ENCODE measurements around the gene PREPL. TPM values are rescaled to one million over a fixed set of nuclear protein-coding genes. Genes with fewer than 3 reads are reported as not detected.

The PREPL gene
- total and polyA plus RNA-seq, 2 donors from 2014 or later, result 32.1 to 67.9 TPM

DNA sequence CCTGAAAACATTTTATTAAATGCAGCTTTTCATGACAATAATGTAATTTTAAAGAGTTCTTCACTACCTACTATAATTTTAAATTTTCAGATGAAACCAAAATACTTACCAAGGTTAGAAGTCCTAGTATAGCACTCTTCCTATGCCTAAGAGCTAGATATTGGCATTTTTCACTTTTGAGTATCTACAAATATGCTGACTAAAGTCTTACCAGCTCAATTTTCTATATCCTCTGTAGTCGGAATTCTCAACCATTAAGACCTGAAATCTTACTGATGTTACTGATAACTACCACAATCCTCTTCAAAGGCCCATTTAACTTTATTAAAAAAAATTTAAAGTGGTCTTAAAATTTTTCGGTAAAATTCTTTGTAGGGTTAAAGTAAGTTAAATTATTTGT is 32.0 kb downstream of the PREPL start:
- Histone ChIP-seq H3K27me3 (ENCODE audit: control insufficient read depth, insufficient read depth, low read length) (no peaks in the 10 kb centered on the region), H3K27ac (ENCODE audit: low read depth in 2 of 2, low read length in 2 of 2) (peak overlapping the region in 1 of 2 donors; percentile 16), H3K9ac (ENCODE audit: low read length in 3 of 3) (no peak overlapping the region), H3K4me3 (ENCODE audit: low read length in 3 of 3) (no peak overlapping the region), H3K4me1 (ENCODE audit: control insufficient read depth in 2 of 3, insufficient read depth in 2 of 3, low read depth in 1 of 3, low read length in 3 of 3) (peaks cover 0 to 32% (median 10%) of the 10 kb centered on the region in 3 donors), H3K9me3 (ENCODE audit: control insufficient read depth in 2 of 3, insufficient read depth in 1 of 3, low read length in 3 of 3) (no peaks in the 10 kb centered on the region), H3K36me3 (ENCODE audit: control insufficient read depth in 2 of 3, insufficient read depth in 3 of 3, low read length in 3 of 3) (peaks cover 0 to 4% (median 3%) of the 10 kb centered on the region in 3 donors)
- intact Hi-C loops (cut with DNase I), result no loop called here
- no peak for DNase-seq
- TF ChIP-seq CTCF (IDR thresholded peaks at IDR 0.05; ENCODE audit: borderline replicate concordance, extremely low read depth, insufficient read depth), result no peak
- no peak for FAIRE-seq

DNA sequence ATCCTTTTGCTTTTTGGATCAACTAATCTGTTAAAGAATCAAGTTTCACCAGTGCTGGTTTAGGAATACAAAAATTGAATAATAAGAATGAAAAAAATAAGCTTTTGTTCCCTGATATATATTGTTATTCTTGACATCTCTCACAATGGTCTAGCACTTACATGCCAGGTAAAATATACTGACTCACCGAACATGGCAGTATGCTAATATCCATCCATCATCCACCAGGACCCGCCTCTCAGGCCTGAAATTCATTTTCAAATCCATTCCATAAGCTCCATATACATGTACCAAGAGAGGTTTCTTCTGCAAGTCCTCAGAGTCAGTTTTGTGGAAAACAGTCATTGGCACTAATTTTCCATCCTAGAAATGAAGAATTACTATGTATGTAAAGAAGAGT is 32.5 kb downstream of the PREPL start:
- FAIRE-seq (no peak), DNase-seq (no peak)
- peaks cover 0 to 29% (median 10%) of the 10 kb centered on the region in 3 donors for H3K4me1 ChIP-seq (ENCODE audit: control insufficient read depth in 2 of 3, insufficient read depth in 2 of 3, low read depth in 1 of 3, low read length in 3 of 3)
- no peak overlapping the region for H3K4me3 ChIP-seq (ENCODE audit: low read length in 3 of 3)
- no peaks in the 10 kb centered on the region for H3K9me3 ChIP-seq (ENCODE audit: control insufficient read depth in 2 of 3, insufficient read depth in 1 of 3, low read length in 3 of 3)
- H3K27ac ChIP-seq (ENCODE audit: low read depth in 2 of 2, low read length in 2 of 2), result no peak overlapping the region
- H3K9ac ChIP-seq (ENCODE audit: low read length in 3 of 3), result no peak overlapping the region
- no peak for TF ChIP-seq CTCF (IDR thresholded peaks at IDR 0.05; ENCODE audit: borderline replicate concordance, extremely low read depth, insufficient read depth)
- intact Hi-C loops (cut with DNase I), result no loop called here
- H3K27me3 ChIP-seq (ENCODE audit: control insufficient read depth, insufficient read depth, low read length), result no peaks in the 10 kb centered on the region
- peaks cover under 1 to 4% (median 3%) of the 10 kb centered on the region in 3 donors for H3K36me3 ChIP-seq (ENCODE audit: control insufficient read depth in 2 of 3, insufficient read depth in 3 of 3, low read length in 3 of 3)

GRCh38 chr2:44326548-44327264 is 34.6 kb downstream of the PREPL start:
- no peaks in the 10 kb centered on the region for H3K9me3 ChIP-seq (ENCODE audit: control insufficient read depth in 2 of 3, insufficient read depth in 1 of 3, low read length in 3 of 3)
- H3K9ac ChIP-seq (ENCODE audit: low read length in 3 of 3), result peak overlapping the region in 1 of 3 donors; percentile 63
- intact Hi-C loops (cut with DNase I), result no loop called here
- peak overlapping the region; percentile 82 to 88 for H3K27ac ChIP-seq (ENCODE audit: low read depth in 2 of 2, low read length in 2 of 2)
- peak in 3 of 5 donors; percentile 34 to 60 (median 57) for DNase-seq
- no peak for FAIRE-seq
- H3K4me3 ChIP-seq (ENCODE audit: low read length in 3 of 3), result no peak overlapping the region
- H3K4me1 ChIP-seq (ENCODE audit: control insufficient read depth in 2 of 3, insufficient read depth in 2 of 3, low read depth in 1 of 3, low read length in 3 of 3), result peaks cover 0 to 27% (median 10%) of the 10 kb centered on the region in 3 donors
- H3K27me3 ChIP-seq (ENCODE audit: control insufficient read depth, insufficient read depth, low read length), result no peaks in the 10 kb centered on the region
- TF ChIP-seq CTCF (IDR thresholded peaks at IDR 0.05; ENCODE audit: borderline replicate concordance, extremely low read depth, insufficient read depth), result no peak
- peaks cover 9 to 20% (median 11%) of the 10 kb centered on the region in 3 donors for H3K36me3 ChIP-seq (ENCODE audit: control insufficient read depth in 2 of 3, insufficient read depth in 3 of 3, low read length in 3 of 3)

Measured in kidney (tissue), 14 donors.